GM18868 (cell line): ENCODE measurements around the gene C2orf42.
"Not testable (repeated sequence)": the region's sequence is repeated elsewhere in the genome, so short reads cannot be mapped to it uniquely, and the experiment has no call there.

ENCODE experiments used
- ATAC-seq: cut with Tn5 transposase; IDR thresholded peaks from one replicate; pipeline ENCODE4 v1.9.1; 2021; ENCODE audit warnings: mild to moderate bottlenecking, moderate library complexity; ENCODE audit not compliant: unreplicated experiment

The C2orf42 gene

DNA sequence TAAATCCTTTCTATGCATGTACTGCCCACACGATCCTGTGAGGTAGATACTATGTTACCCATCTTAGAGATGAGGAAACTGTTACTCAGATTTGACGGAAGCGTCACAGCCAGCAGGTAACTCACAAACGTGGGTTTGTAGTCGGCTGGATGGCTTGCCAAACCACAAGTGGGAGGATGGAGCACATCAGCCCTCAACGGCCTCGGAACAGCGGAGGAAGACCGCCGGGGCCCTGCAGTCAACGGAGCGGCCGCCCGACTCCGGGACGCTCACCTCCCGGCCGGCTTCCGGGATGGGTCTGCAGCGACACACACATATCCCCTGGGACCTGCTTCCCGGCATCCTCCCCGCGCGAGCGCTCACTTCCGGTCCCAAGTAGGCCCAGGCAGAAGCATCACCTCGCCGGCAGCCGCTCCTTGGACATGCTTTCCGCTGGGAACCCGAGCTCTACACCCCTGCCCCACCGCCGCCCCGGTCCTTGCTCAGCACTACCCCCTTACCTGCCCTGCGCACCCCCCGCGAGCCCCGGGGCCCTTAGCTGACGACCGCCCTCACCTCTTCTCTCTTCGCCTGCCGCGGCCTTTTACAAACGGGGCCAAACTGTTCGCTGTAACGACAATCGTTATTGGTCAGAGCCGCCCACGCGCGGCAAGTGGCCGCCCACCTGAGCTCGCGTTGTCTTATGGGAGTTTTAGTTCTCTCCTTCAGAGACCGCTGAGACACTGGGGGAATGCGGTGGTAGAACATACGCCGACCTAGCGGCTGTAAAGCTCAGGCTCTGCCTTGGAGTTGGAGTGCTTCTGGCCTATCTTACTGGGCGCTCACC, at the start of gene C2orf42:
C2orf42 (minus strand) TSS at position 602 of the 826 bp plus-strand sequence. CDS start 9,034 bp downstream, outside the sequence.
- peak; percentile 85 for ATAC-seq

DNA sequence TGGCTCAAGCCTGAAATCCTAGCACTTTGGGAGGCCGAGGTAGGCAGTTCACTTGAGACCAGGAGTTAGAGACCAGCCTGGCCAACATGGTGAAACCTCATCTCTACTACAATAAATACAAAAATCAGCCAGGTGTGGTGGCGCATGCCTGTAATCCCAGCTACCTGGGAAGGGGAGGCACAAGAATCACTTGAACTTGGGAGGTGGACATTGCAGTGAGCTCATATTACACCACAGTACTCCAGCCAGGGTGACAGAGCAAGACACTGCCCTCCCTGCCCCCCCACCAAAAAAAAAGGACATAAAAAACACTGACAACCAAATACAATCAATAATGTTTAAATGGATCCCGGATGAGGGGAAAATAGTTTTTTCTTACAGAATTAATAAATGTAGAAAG, 49.8 kb upstream of the C2orf42 start:
- ATAC-seq = no peak

DNA sequence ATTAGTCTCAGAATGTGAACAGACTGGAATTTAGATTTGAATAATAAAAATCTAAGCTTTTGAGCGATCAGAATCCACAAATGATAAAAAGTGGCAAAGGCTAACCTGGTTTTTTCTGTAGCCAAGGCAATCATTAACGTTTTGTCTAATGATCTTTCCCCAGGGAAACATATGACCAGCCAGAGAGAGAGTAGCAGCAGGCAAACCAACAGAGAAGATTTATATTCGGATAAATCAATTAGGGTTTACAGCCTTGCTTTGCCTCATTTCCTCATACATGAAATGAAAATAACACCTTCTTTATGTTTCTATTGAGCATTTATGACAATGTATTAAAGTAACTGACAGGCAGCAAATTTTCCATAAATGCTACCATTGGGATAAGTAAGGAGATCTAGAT, 43.1 kb upstream of the C2orf42 start:
- no peak for ATAC-seq

DNA sequence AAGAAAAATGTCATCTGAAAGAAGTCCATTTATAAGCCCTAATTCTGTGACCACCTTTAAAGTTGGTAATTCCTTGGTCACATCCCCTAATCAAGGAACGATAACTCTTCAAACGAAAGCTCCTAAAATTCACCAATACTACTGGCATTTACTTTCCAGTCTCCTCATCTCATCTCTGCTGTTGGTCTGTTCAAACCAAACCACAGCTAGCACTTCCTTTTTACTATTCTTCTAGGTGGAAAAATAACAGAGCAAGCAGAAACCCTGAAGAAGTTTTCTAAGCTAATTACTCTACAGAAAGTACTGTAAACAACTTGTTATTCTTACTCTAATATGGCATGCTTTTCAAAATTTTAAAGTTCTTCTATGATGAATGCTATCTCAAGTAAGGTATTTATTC, 36.0 kb upstream of the C2orf42 start:
- ATAC-seq = no peak

DNA sequence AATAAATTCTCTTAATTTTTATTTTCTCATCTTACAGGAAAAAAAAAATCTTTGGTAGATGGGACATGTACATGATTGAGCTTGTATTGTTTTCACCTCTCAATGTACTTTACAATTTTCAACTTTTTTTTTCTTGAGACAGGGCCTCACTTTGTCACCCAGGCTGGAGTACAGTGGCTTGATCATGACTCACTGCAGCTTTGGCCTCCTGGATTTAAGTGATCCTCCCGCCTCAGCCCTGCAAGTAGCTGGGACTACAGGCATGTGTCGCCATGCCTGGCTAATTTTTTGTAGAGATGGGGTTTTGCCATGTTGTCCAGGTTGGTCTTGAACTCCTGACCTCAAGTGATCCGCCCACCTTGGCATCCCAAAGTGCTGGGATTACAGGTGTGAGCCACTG, 32.5 kb upstream of the C2orf42 start:
- not testable (repeated sequence) for ATAC-seq

DNA sequence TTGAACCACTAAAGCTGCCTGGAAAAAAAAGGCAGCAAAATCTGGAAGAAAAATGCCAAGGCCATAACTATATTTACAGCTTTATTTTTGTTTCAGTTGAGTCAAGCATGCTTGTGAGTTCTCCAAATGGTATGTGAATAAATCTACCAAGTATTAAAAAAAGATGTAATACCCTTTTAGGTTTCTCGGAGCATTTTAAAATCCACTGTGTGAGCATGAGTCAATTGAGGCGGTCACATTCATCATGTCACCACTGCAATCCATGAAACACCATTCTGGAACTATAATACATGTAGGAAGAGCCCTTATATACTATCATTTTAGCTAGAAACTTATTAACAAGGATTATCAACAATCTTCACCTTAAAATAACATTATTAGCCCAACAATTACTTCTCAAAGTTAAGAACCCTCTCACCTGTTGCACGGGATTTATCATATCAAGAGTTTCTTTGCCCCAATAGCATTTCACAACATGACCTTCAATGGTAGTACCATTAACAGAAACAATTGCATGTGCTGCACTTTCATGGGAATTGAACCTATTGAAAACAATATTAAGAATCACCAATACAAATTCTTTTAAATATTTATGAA, 24.2 kb upstream of the C2orf42 start:
- no peak for ATAC-seq

DNA sequence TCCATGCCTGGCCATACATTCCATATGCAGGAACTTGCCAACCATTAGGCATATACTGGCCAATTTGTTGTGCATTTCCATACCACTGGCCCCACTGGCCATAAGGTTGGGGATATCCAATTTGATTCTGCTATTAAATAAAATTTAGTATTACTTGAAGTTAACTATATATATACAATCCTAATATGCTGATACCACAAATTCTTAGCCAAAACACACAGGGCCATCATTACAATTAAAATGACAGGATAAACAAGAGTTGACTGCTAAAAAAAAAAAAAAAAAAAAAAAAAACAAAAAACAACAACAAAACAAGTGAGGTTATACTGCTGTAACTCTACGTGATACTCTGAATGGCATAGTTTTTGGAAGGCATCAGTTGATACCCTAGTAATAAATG, 23.5 kb upstream of the C2orf42 start:
- no peak for ATAC-seq

DNA sequence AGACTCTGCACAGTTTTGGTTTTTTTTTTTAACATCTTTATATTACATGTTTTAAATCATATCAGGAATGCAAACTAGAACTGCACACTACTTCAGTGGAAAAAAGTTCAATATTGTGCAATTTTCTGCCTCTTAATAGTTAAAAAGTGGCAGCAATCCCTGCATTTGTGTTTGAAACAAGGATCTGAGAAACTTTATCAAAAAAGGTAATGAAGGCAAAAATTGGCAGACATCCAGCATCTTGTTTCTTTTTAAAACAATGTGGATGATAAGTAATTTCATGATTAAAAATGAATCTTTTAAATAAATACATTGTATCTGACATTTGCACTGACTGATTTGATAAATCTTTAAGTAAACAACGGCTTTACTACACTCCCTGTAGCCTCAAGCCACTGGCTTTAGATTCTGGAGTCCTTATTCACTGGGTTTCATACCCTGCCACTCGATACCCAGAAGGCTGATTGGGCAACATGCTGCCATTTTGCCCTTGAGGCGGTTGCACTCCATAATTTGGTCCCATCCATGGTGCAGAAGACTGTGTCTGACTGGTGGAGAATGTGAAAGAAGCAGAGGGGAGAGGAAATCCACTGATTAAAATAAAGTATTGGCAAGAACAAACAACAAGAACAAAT, 21.6 kb upstream of the C2orf42 start:
- no peak for ATAC-seq

DNA sequence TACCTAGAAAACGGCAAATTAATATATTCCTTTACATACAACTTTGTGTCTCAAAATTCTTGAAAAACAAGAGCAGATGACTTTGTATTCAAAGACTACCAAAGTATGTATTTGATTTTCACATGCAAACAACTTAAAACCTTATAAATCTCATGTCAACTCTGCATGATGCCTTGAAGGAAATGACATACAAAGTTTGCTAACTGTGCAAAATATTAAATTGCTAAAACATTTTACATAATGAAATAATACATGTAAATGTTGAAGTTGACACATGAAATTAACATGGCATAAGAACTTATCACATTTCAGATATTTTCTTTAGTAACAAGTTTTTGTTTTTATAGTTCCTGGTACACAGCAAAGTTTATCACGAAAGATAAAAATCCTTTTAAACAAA, 20.8 kb upstream of the C2orf42 start:
- no peak for ATAC-seq

DNA sequence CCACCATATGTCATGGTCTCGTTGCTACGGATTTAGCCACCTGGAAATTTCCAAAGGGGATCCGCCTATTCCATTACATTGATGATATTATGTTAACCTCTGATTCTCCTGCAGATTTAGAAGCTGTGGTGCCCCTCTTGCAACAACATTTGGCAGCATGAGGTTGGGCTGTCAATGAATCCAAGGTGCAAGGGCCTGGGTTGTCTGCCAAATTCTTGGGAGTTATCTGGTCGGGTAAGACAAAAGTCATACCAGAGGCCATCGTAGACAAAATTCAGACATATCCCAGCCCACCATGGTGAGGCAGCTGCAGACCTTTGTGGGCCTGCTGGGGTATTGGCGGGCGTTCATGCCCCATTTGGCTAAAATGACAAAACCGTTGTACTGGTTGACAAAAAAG, 13.6 kb upstream of the C2orf42 start:
- ATAC-seq = no peak

DNA sequence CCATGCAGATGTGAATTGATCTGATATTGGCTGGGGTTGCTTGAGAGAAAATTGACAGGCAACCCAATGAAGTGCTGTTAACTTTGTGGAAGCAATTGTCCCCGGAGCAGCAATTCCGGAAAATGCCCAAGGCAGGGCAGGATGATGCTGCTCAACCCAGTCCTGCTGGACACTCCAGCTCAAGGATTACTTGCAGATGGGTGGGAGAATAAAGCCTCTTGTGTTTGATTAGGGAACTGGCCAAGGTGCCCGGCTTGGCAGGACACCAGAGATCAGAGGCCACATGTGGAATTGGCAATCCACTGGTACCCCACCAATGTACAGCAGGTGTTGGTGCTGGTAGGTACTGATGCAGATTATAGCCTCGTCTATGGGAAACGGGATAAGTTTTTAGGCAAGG, 12.3 kb upstream of the C2orf42 start:
- no peak for ATAC-seq

DNA sequence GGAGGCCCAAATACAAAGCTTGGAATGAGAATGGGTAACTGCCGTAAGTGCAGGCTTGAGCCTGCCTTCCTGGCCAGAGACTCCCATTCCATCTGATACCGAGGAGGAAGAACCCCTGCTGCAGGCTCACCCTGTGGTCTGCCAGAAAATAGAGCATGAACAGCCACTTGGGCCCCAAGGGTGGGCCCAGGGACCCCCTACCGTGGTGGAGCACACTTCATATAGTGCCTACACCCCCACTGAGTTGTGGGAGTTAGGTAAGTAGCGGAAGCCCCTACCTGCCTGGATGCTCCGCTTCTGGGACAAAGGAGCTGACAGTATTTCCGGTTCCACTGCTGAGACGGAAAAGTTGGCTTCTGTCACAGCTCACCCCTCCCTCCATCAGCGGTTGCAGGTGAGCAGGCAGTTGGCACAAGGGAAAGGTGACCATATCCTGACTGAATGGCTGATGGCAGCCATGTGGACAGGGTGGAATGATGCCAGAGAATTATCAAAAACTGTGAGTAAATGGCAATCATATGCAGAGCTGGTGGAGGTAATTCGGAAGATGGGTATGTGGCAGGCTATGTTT, 11.5 kb upstream of the C2orf42 start:
- ATAC-seq = no peak

DNA sequence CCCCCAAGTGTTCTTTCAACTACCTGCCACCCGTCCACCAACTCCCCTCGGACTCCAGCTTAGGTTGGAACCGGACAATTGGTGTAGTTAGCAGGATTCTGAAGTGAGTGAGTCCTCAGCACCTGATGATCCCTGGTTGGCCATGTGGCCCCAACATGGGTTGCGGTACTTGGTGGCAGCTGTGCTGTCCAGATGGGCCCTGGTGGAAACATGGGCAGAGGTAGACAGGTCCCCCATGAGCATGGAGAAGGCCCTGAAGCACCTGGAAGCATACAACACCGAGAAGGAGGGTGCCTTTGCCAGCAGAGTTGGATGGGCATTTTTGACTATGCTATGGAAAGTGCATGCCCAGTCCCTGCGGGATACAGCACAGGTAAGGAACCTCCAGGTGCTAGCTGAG, 11.0 kb upstream of the C2orf42 start:
- no peak for ATAC-seq

DNA sequence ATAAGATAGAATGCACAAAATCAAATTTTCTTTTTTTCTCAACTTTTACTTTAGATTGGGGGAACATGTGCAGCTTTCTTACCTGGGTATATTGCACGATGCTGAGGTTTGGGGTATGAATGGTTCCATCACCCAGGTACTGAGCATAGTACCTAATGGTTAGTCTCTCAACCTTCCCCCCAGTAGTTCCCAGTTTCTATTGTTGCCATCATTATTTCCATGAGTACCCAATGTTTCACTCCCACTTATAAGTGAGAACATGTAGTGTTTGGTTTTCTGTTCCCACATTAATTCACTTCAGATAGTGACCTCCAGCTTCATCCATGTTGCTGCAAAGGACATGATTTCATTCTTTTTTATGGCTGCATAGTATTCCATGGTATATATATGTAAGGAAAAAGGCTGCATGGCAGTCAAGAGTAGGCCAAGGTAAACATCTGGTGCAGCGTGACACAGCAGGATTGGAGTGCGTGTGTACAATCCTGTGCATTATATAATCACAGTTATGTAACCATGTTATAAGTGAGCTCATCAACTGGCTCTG, 10.5 kb upstream of the C2orf42 start:
- ATAC-seq = no peak

DNA sequence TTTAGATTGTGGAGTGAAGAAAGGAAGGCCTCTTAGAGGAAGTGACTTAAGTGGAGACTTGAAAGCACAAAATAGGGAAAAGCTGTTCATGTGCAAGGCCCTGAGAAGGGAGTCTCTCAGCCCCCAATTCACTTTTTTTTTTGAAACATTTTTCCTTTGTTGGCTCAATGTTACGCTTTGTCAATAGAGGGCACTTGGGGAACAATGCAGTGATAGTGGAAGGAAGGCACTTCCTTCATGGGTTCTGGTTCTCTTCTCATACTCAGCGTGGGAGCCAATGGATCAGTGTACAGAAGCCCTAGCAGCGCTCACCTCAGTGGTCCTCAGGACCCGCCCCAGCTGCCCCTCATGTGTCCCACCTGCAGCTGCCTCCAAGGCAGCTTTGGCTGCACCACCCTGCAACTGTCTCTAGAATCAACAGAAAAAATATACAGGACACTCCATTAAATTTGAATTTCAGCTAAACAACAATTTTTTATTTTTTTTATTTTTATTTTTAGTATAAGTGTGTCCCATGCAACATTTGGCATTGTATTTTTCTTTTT, 8.6 kb upstream of the C2orf42 start:
- no peak for ATAC-seq

DNA sequence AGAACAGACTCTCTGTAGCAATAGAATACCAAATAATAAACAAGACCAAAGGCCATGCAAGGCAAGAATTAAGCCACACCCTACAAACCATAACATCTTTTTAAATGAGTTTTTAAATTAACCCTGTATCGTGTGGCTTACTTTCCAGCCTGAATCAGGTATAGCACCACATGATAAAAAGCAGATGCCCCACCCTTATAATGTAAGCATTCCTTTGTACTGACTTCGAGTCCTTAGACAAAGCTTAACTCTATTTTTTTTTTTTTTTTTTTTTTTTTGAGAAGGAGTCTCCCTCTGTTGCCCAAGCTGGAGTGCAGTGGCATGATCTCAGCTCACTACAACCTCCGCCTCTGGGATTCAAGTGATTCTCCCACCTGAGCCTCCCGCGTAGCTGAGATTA, 1.7 kb upstream of the C2orf42 start:
- no peak for ATAC-seq

DNA sequence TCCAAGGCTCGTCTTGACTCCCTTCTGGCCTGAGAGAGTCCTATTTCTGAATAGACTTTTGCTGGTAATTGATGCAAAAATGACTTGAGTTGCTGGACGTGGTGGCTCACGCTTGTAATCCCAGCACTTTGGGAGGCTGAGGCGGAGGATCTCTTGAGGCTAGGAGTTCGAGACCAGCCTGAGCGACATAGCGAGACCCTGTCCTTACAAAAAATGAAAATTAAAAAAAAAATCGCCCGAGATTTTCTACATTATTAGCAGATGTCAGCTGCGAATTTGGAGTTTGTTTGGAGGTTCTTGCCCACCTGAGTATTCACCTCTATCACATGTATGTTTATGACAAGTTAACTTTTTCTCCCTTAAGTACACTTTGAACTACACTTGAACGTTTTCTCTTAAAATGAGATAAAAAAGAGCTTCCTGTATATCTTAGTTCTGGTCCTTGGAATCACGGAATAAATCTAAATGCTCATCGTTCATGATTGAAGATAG, 471 bp upstream of the C2orf42 start:
- no peak for ATAC-seq

DNA sequence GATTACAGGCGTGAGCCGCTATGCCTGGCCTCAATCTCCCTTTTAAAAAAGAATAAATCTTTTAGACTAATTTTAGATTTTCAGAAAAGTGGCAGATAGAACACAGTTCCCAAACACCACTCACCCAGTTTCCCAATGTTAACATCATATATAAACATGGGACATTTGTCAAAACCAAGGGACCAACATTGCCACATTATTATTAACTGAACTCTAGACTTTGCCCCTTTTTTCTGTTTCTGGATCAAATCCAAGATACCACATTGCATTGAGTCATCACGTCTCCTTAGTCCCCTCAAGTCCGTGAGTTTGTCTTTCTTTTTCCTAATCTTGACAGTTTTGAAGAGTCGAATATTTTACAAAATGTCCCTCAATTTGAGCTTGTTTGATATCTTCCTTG, 2.4 kb downstream of the C2orf42 start:
- no peak for ATAC-seq

DNA sequence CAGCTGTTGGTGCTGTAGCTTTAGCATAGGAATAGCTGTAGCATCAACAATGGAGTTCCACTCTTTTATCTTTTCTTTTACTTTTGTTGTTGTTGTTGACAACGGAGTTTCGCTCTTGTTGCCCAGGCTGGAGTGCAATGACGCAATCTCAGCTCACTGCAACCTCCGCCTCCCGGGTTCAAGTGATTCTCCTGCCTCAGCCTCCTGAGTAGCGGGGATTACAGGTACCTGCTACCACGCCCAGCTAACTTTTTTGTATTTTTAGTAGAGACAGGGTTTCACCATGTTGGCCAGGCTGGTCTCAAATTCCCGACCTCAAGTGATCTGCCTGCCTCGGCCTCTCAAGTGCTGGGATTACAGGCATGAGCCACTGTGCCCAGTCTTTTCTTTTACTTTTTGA, 3.6 kb downstream of the C2orf42 start:
- not testable (repeated sequence) for ATAC-seq

DNA sequence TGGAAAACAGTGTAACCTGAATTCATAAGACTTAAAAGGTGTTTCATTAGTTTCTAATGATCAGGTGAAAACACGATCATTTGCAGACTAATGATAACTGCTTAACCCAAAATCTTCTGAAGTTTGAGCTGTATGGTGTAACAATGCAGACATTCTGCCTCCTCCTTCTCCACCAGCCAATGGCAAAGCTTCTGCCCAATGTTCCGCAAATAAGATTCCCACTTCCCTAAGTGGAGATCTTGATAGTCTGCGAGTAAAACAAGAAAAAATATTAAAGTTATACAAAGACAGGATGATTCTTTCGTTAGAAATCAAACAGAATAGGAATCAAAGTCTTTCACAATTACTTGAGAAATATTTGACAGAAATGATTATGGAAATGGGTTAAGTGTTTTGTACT, 8.1 kb downstream of the C2orf42 start:
- ATAC-seq = no peak

DNA sequence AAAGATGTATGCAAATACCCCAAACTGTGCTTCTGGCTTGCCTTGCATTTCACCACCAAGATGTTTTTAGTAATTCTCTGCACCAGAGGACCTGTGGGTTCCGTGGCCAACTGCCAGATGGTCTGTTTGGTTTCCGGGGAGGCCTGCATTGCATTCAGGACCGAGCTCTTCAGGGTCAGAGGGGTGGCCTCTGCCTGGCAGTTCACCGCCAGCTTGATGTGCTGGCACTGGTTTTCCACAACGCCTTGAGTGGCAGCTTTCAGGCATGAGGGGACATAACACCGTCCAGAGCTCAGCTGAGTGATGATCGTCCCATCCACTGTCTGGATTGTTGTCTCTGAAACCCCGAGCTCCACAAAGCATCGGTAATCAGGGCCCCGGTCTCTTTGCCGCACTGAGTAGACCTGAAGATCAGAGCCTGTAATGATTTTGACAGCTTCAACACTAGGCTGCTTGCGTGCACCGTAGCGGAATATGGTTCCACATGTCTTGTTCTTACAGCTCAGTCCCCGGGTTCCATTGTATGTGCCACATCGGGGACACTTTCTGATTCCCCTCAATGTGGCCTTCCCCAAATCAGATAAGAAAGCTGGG, 9.4 kb downstream of the C2orf42 start:
- peak; percentile 66 for ATAC-seq
